H1 (cell line): Measurements from ENCODE around the gene MMP15. TPM values are rescaled to one million over a fixed set of nuclear protein-coding genes. Genes with fewer than 3 reads are reported as not detected.

Source experiments
- CTCF ChIA-PET: fragments of 300-600 bp; sonication (Branson Sonifier 250); formaldehyde crosslinking; loops from one replicate; lab custom pipeline; 2021; ENCODE audit not compliant: partially characterized antibody; lab: Charles Lee
- POLR2A ChIA-PET: fragments of 300-600 bp; sonication (Branson Sonifier 250); formaldehyde crosslinking; loops from one replicate; lab custom pipeline; 2021; ENCODE audit warnings: inconsistent platforms; ENCODE audit not compliant: partially characterized antibody; lab: Charles Lee
- DNase-seq, 2 experiments: peaks; one replicate each; pipeline versions ENCODE4 v3.0.0 to v3.0.0-alpha.2; 2010 to 2022; ENCODE audit warnings: low spot score in 2 of 2, low read depth in 1 of 2, mixed read lengths in 1 of 2
- FAIRE-seq: peaks from 2 replicates; lab custom pipeline; 2011; peaks lifted over from hg19 to GRCh38; lab: Jason Lieb, UNC
- H2AFZ ChIP-seq: 2 replicates; pipeline ENCODE4 v1.8.1; 2012; ENCODE audit warnings: low read length, inconsistent platforms
- H2AK5ac ChIP-seq: 2 replicates; pipeline ENCODE4 v1.6.1; 2013; ENCODE audit warnings: low read depth, low read length
- H2BK120ac ChIP-seq: replicated peaks from 2 replicates; pipeline ENCODE3; 2013; ENCODE audit warnings: low read depth, low read length, inconsistent platforms
- H2BK12ac ChIP-seq: 2 replicates; pipeline ENCODE4 v1.6.1; 2013; ENCODE audit warnings: low read depth, low read length
- H2BK15ac ChIP-seq: 2 replicates; pipeline ENCODE4 v1.6.1; 2013; ENCODE audit warnings: low read length
- H2BK20ac ChIP-seq: 2 replicates; pipeline ENCODE4 v1.6.1; 2013; ENCODE audit warnings: low read length
- H2BK5ac ChIP-seq: 2 replicates; pipeline ENCODE4 v1.6.1; 2013; ENCODE audit warnings: low read depth, low read length
- H3K14ac ChIP-seq: 2 replicates; pipeline ENCODE4 v1.6.1; 2013; ENCODE audit warnings: inconsistent platforms; ENCODE audit not compliant: insufficient read length
- H3K18ac ChIP-seq: 2 replicates; pipeline ENCODE4 v1.6.1; 2013; ENCODE audit warnings: low read length; ENCODE audit errors: extremely low read depth
- H3K23ac ChIP-seq: 2 replicates; pipeline ENCODE4 v1.6.1; 2013; ENCODE audit warnings: inconsistent platforms; ENCODE audit not compliant: insufficient read length
- H3K23me2 ChIP-seq: 2 replicates; pipeline ENCODE4 v1.6.1; 2013; ENCODE audit warnings: low read depth, low read length
- H3K27ac ChIP-seq: 2 replicates; pipeline ENCODE4 v1.6.1; 2011; ENCODE audit warnings: low read depth, low read length, inconsistent platforms
- H3K27me3 ChIP-seq, 4 experiments: replicated peaks in 1 of 4; 1 replicate in 1 of 4; 2 replicates in 3 of 4; pipeline versions ENCODE4 v1.6.1 to v1.8.1; 2011 to 2013; ENCODE audit warnings: low read length in 3 of 4, mild to moderate bottlenecking in 3 of 4, inconsistent platforms in 2 of 4, mixed read lengths in 2 of 4, moderate library complexity in 1 of 4; ENCODE audit not compliant: control insufficient read depth in 3 of 4, insufficient read depth in 3 of 4; ENCODE audit errors: extremely low read depth in 1 of 4
- H3K36me3 ChIP-seq, 4 experiments: 2 replicates each; pipeline versions ENCODE4 v1.6.1 to v1.8.1; 2011 to 2013; ENCODE audit warnings: mild to moderate bottlenecking in 4 of 4, low read length in 3 of 4, moderate library complexity in 2 of 4, control low read depth in 1 of 4, inconsistent platforms in 1 of 4; ENCODE audit not compliant: insufficient read depth in 4 of 4, control insufficient read depth in 2 of 4
- H3K4ac ChIP-seq: replicated peaks from 2 replicates; pipeline ENCODE3; 2013; ENCODE audit warnings: low read length, low read depth, mixed read lengths, inconsistent platforms; ENCODE audit not compliant: insufficient read length
- H3K4me1 ChIP-seq, 4 experiments: replicated peaks in 1 of 4; 1 replicate in 1 of 4; 2 replicates in 3 of 4; pipeline versions ENCODE4 v1.6.1 to v1.8.1; 2011 to 2013; ENCODE audit warnings: low read length in 3 of 4, inconsistent platforms in 2 of 4, mixed read lengths in 1 of 4; ENCODE audit not compliant: insufficient read depth in 4 of 4, control insufficient read depth in 3 of 4
- H3K4me2 ChIP-seq, 2 experiments: 2 replicates each; pipeline versions ENCODE4 v1.6.1 to v1.8.1; 2011 to 2013; ENCODE audit warnings: low read depth in 2 of 2, low read length in 2 of 2, control low read depth in 1 of 2, inconsistent platforms in 1 of 2, mild to moderate bottlenecking in 1 of 2; ENCODE audit not compliant: insufficient read depth in 1 of 2
- H3K4me3 ChIP-seq, 4 experiments: fragments of 200-600, 300-600 bp in 1 of 4; sonication (generic), shearing (Covaris generic), sonication (Bioruptor Twin) in 1 of 4; 2 replicates each; pipeline versions ENCODE4 v1.5.1 to v1.8.1; 2011 to 2016; ENCODE audit warnings: low read length in 4 of 4, low read depth in 3 of 4, control low read depth in 2 of 4, inconsistent platforms in 2 of 4, mild to moderate bottlenecking in 2 of 4, mixed read lengths in 1 of 4, moderate library complexity in 1 of 4; ENCODE audit not compliant: insufficient read depth in 2 of 4; ENCODE audit errors: extremely low read depth in 1 of 4
- H3K56ac ChIP-seq: replicated peaks from 2 replicates; pipeline ENCODE3; 2013; ENCODE audit warnings: low read depth, mild to moderate bottlenecking, mixed read lengths, low read length, inconsistent platforms; ENCODE audit not compliant: insufficient read length
- H3K79me1 ChIP-seq: 2 replicates; pipeline ENCODE4 v1.6.1; 2013; ENCODE audit warnings: low read depth, low read length, control low read depth
- H3K79me2 ChIP-seq, 2 experiments: 2 replicates each; pipeline versions ENCODE4 v1.6.1 to v1.8.1; 2012 to 2013; ENCODE audit warnings: low read length in 2 of 2, mild to moderate bottlenecking in 2 of 2, inconsistent platforms in 1 of 2; ENCODE audit not compliant: insufficient read depth in 2 of 2, control insufficient read depth in 1 of 2
- H3K9ac ChIP-seq, 4 experiments: replicated peaks in 1 of 4; 1 replicate in 1 of 4; 2 replicates in 3 of 4; pipeline versions ENCODE4 v1.6.1 to v1.8.1; 2011 to 2013; ENCODE audit warnings: low read depth in 3 of 4, low read length in 3 of 4, control low read depth in 2 of 4, mild to moderate bottlenecking in 2 of 4, moderate library complexity in 2 of 4, inconsistent platforms in 1 of 4; ENCODE audit errors: extremely low read depth in 1 of 4
- H3K9me3 ChIP-seq, 2 experiments: 2 replicates each; pipeline versions ENCODE4 v1.6.1 to v1.8.1; 2012 to 2013; ENCODE audit warnings: mild to moderate bottlenecking in 2 of 2, moderate library complexity in 2 of 2, control low read depth in 1 of 2, inconsistent platforms in 1 of 2, low read depth in 1 of 2, low read length in 1 of 2, mixed read lengths in 1 of 2; ENCODE audit not compliant: insufficient read depth in 2 of 2
- H4K20me1 ChIP-seq, 2 experiments: replicated peaks in 1 of 2; 2 replicates each; pipeline versions ENCODE3 to v1.8.1; 2011 to 2013; ENCODE audit warnings: inconsistent platforms in 2 of 2, low read length in 2 of 2, mild to moderate bottlenecking in 1 of 2; ENCODE audit not compliant: insufficient read depth in 2 of 2, control insufficient read depth in 1 of 2
- H4K5ac ChIP-seq: 2 replicates; pipeline ENCODE4 v1.6.1; 2013; ENCODE audit warnings: low read length, low read depth, mixed read lengths, inconsistent platforms; ENCODE audit not compliant: insufficient read length
- H4K8ac ChIP-seq: 2 replicates; pipeline ENCODE4 v1.8.0; 2013; ENCODE audit warnings: mild to moderate bottlenecking, moderate library complexity, low read length, inconsistent platforms; ENCODE audit not compliant: insufficient read depth; ENCODE audit errors: extremely low read depth
- H4K91ac ChIP-seq: replicated peaks from 2 replicates; pipeline ENCODE3; 2013; ENCODE audit warnings: low read length, mixed read lengths, inconsistent platforms; ENCODE audit not compliant: insufficient read length
- ASH2L ChIP-seq: fragments of 200-600, 300-600 bp; sonication (generic); IDR thresholded peaks from one replicate; pipeline ENCODE4 v1.7.1; 2017; ENCODE audit warnings: low read length
- ATF3 ChIP-seq: IDR thresholded peaks from 2 replicates; pipeline ENCODE4 v1.6.1; 2011; ENCODE audit warnings: low read depth, mild to moderate bottlenecking, low read length; ENCODE audit not compliant: insufficient read depth
- CHD1 ChIP-seq: IDR thresholded peaks from 2 replicates; pipeline ENCODE4 v1.6.1; 2012; ENCODE audit warnings: low read depth, low read length, improper control_type of control experiment
- CREB1 ChIP-seq: IDR thresholded peaks from 2 replicates; pipeline ENCODE4 v1.6.1; 2012; ENCODE audit warnings: inconsistent platforms
- CTBP2 ChIP-seq: IDR thresholded peaks from 2 replicates; pipeline ENCODE4 v1.7.0; 2011; ENCODE audit warnings: borderline replicate concordance, mild to moderate bottlenecking, moderate library complexity, mixed read lengths, low read length; ENCODE audit not compliant: insufficient read depth, insufficient read length
- EZH2 ChIP-seq: fragments of 200-600 bp; sonication (generic); IDR thresholded peaks from 2 replicates; pipeline ENCODE4 v1.7.1; 2012; ENCODE audit warnings: low read depth, mild to moderate bottlenecking, moderate library complexity, low read length, inconsistent platforms; ENCODE audit not compliant: severe bottlenecking
- KDM1A ChIP-seq: fragments of 200-600, 300-600 bp; sonication (generic); IDR thresholded peaks from 2 replicates; pipeline ENCODE4 v1.7.1; 2016; ENCODE audit warnings: mild to moderate bottlenecking, low read length, borderline replicate concordance
- KDM5A ChIP-seq: fragments of 200-600 bp; IDR thresholded peaks from 2 replicates; pipeline ENCODE4 v1.7.1; 2012; ENCODE audit warnings: mild to moderate bottlenecking, low read length, inconsistent platforms, mixed read lengths
- POU5F1 ChIP-seq: IDR thresholded peaks from 2 replicates; pipeline ENCODE4 v1.6.1; 2011; ENCODE audit warnings: low read depth, mild to moderate bottlenecking, low read length, moderate library complexity
- RFX5 ChIP-seq: IDR thresholded peaks from 2 replicates; pipeline ENCODE4 v1.6.1; 2011; ENCODE audit warnings: low read depth, low read length, improper control_type of control experiment, borderline replicate concordance
- SP4 ChIP-seq: IDR thresholded peaks from 2 replicates; pipeline ENCODE4 v1.6.1; 2012; ENCODE audit warnings: low read length, inconsistent platforms
- TAF7 ChIP-seq: optimal IDR thresholded peaks from 2 replicates; pipeline ENCODE3; 2011; ENCODE audit warnings: low read depth, mild to moderate bottlenecking, inconsistent platforms, low read length, moderate library complexity, borderline replicate concordance
- WGBS, 2 experiments: shearing (Covaris generic) in 1 of 2; methylation state at CpG; one replicate each; pipeline versions ENCODE4 v1.1.6 to v1.1.7; 2013 to 2015; ENCODE audit warnings: low lambda C conversion rate in 2 of 2, mixed read lengths in 2 of 2, inconsistent platforms in 1 of 2, low coverage in 1 of 2, missing lambda C conversion rate in 1 of 2; ENCODE audit not compliant: insufficient replicate concordance in 2 of 2, insufficient coverage in 1 of 2, insufficient read length in 1 of 2; ENCODE audit errors: extremely low coverage in 1 of 2, missing lambda C conversion rate in 1 of 2; 5-methylcytosine and 5-hydroxymethylcytosine counted together
- polyA plus RNA-seq, 7 experiments: library from polyadenylated mRNA; depleted of rRNA in 3 of 7; stranded (reverse) in 5 of 7; unstranded in 2 of 7; fragments of >200 nt in 5 of 7; fragments of 200-250 nt in 2 of 7; gene quantifications; 1 replicate in 5 of 7; 2 replicates in 1 of 7; 4 replicates in 1 of 7; pipeline versions ENCODE4 v1.2.1 to v1.2.3, GENCODE V29; 2011 to 2013; ENCODE audit warnings: missing spikeins in 2 of 7, mixed read lengths in 2 of 7
- total RNA-seq: library from RNA; stranded (reverse); fragmentation: NEBNext Ultra II Directional; extraction: Animal tissue kit (Norgen Biotek cat#: 25700); gene quantifications from 2 replicates; pipeline ENCODE4 v1.2.1, GENCODE V29; 2021

The MMP15 gene
- total and polyA plus RNA-seq, 2 of the 8 experiments (the other 6 are each of a cell fraction or from before 2014, with no cell fraction given), result 38.5 to 42.2 TPM

DNA sequence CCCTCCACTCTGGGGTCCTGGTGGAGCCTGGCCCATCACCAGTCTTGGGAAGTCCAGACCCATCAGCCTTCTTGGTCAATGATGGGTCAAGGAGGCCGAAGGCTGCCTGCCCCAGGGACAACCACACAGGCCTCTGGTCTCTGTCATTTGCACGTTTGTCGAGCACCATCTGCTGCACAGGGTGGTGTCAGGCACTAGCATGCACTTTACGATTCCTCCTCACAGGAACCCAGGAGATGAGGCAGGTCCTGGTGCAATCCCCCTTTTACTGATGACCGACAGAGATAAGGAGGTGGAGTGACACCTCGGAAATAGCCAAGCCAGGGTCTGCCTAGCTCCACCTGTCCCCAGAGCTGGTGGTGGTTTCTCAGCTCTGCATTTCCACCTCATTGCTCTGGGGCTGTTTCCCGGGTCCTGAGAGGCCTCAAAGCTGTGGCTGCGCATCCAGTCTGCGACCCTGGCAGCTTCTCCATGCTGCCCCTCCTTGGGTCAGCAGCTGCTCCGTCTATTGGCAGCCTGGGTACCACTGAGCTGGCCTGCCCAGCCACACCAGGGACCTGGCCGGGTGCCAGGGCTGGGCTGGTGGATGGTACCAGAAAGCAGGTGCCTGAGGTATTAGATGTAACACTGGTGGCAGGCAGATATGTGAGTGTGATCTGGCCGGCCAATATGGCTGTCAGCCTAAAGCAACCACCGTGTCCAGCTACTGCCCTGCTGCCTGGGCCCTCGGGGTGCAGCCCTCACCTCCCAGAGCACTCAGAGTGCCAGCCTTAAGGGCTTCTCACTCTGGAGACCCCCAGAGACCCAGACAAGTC, 10.0 kb downstream of the MMP15 start:
- no peak overlapping the region for H3K14ac ChIP-seq
- H2AK5ac ChIP-seq, result no peak overlapping the region
- no peaks in the 10 kb centered on the region for H3K27me3 ChIP-seq
- H3K4ac ChIP-seq, result no peak overlapping the region
- H3K4me3 ChIP-seq, result no peak overlapping the region
- FAIRE-seq (no peak), DNase-seq (no peak)
- no peak overlapping the region for H4K5ac ChIP-seq
- peaks cover 0 to 26% of the 10 kb centered on the region in 2 experiments; a peak in 1 of 4 replicates for H3K79me2 ChIP-seq
- H4K20me1 ChIP-seq, result peaks cover 10 to 30% of the 10 kb centered on the region in 2 experiments
- H3K23me2 ChIP-seq, result no peaks in the 10 kb centered on the region
- no peak overlapping the region for H3K56ac ChIP-seq
- H3K4me2 ChIP-seq, result no peak overlapping the region
- no peak overlapping the region for H3K27ac ChIP-seq
- H2BK5ac ChIP-seq, result no peak overlapping the region
- no peak overlapping the region for H2BK120ac ChIP-seq
- no peaks in the 10 kb centered on the region for H3K9me3 ChIP-seq
- no peak overlapping the region for H2AFZ ChIP-seq
- peaks cover 0 to 6% (median 4%) of the 10 kb centered on the region in 4 experiments; a peak in 3 of 7 replicates for H3K4me1 ChIP-seq
- H3K36me3 ChIP-seq, result peaks cover 4 to 23% (median 8%) of the 10 kb centered on the region in 4 experiments; a peak in 5 of 8 replicates
- ChIA-PET POLR2A (interaction anchor here (0.5 to 1.6 kb wide), 4 partner anchors 8 to 170 kb away, joined by 3 to 6 read pairs (median 3); no protein-coding TSS in a partner anchor), CTCF (interaction anchor here (0.7 to 19.9 kb wide), 14 partner anchors 8 to 609 kb away, joined by 3 to 362 read pairs (median 6); partner anchors contain the start of gene CFAP20)
- no peak overlapping the region for H2BK12ac ChIP-seq
- no peak overlapping the region for H3K23ac ChIP-seq
- H2BK15ac ChIP-seq, result no peak overlapping the region
- H3K79me1 ChIP-seq, result peaks cover 18% of the 10 kb centered on the region
- no peak overlapping the region for H3K9ac ChIP-seq
- H4K8ac ChIP-seq, result no peak overlapping the region
- no peak overlapping the region for H3K18ac ChIP-seq
- no peak overlapping the region for H2BK20ac ChIP-seq
- WGBS, 2 experiments, result 88% methylated on average over 14 of the region's 14 CpGs; no CpG with 5 or more reads in 1 of the 2 experiments
- H4K91ac ChIP-seq, result no peak overlapping the region
- TF ChIP-seq KDM5A, result no peak
- TF ChIP-seq CTBP2, result no peak
- no peak for TF ChIP-seq CHD1
- TF ChIP-seq RFX5, result no peak
- no peak for TF ChIP-seq KDM1A
- no peak for TF ChIP-seq EZH2
- TF ChIP-seq TAF7, result no peak
- no peak for TF ChIP-seq ASH2L
- no peak for TF ChIP-seq CREB1
- no peak for TF ChIP-seq SP4
- TF ChIP-seq POU5F1, result no peak
- TF ChIP-seq ATF3, result no peak
